PC-3 (cell line): ENCODE results near the gene EXOC4. TPM values are rescaled to one million over a fixed set of nuclear protein-coding genes. Genes with fewer than 3 reads are reported as not detected.

Experiments used
- ATAC-seq: fragments of 200-7000 bp; cut with Tn5 transposase; 2 replicates; pipeline ENCODE4 v1.9.1; 2020; ENCODE audit warnings: mild to moderate bottlenecking, moderate library complexity
- BruUV-seq: library from RNA; stranded (reverse); fragments of 400-500 nt; replicated peaks from 2 replicates; lab custom pipeline; 2021; lab: Mats Ljungman, UMichigan
- CTCF ChIA-PET: fragments of 300-600 bp; sonication (Branson Sonifier 250); formaldehyde crosslinking; loops from one replicate; lab custom pipeline; 2022; ENCODE audit warnings: antibody characterized with exemption; lab: Charles Lee
- POLR2A ChIA-PET: fragments of 300-600 bp; sonication (Branson Sonifier 250); formaldehyde crosslinking; loops from one replicate; lab custom pipeline; 2022; ENCODE audit warnings: antibody characterized with exemption; ENCODE audit not compliant: unreplicated experiment; lab: Charles Lee
- DNase-seq: peaks from one replicate; pipeline ENCODE4 v3.0.0-alpha.2; 2015
- H2AFZ ChIP-seq: fragments of 300-600 bp; sonication (generic); 2 replicates; pipeline ENCODE4 v1.6.0; 2016; ENCODE audit warnings: antibody characterized with exemption, low read length
- H3F3A ChIP-seq: fragments of 300-600 bp; sonication (generic); one replicate; pipeline ENCODE4 v1.6.0; 2017; ENCODE audit warnings: antibody characterized with exemption, low read length, control low read depth, mild to moderate bottlenecking; ENCODE audit not compliant: unreplicated experiment
- H3K27ac ChIP-seq: fragments of 300-600 bp; sonication (generic); 2 replicates; pipeline ENCODE4 v1.5.1; 2016; ENCODE audit warnings: mild to moderate bottlenecking, low read length
- H3K27me3 ChIP-seq: fragments of 300-600 bp; sonication (generic); 2 replicates; pipeline ENCODE4 v1.6.1; 2016; ENCODE audit warnings: low read length, mixed read lengths
- H3K36me3 ChIP-seq: fragments of 300-600 bp; sonication (generic); 2 replicates; pipeline ENCODE4 v1.6.1; 2016; ENCODE audit warnings: low read depth, mixed run types, low read length, mixed read lengths
- H3K4me1 ChIP-seq: fragments of 300-600 bp; sonication (generic); 2 replicates; pipeline ENCODE4 v1.5.1; 2016; ENCODE audit warnings: low read length; ENCODE audit not compliant: insufficient read depth
- H3K4me2 ChIP-seq: fragments of 300-600 bp; sonication (generic); 2 replicates; pipeline ENCODE4 v1.6.0; 2016; ENCODE audit warnings: low read length
- H3K4me3 ChIP-seq: fragments of 300-600 bp; sonication (generic); 2 replicates; pipeline ENCODE4 v1.5.1; 2016; ENCODE audit warnings: mild to moderate bottlenecking, low read length, mixed read lengths
- H3K79me2 ChIP-seq: fragments of 300-600 bp; sonication (generic); 2 replicates; pipeline ENCODE4 v1.6.1; 2017; ENCODE audit warnings: low read length, mixed read lengths
- H3K9ac ChIP-seq: fragments of 300-600 bp; sonication (generic); 2 replicates; pipeline ENCODE4 v1.6.0; 2016; ENCODE audit warnings: mild to moderate bottlenecking, low read length
- H3K9me2 ChIP-seq: fragments of 300-600 bp; sonication (generic); replicated peaks from 2 replicates; pipeline ENCODE4 v1.6.1; 2016; ENCODE audit warnings: mixed run types, low read length, mixed read lengths
- H3K9me3 ChIP-seq: fragments of 300-600 bp; sonication (generic); 2 replicates; pipeline ENCODE4 v1.6.1; 2016; ENCODE audit warnings: low read length, mixed read lengths
- H4K20me1 ChIP-seq: fragments of 300-600 bp; sonication (generic); 2 replicates; pipeline ENCODE4 v1.6.1; 2016; ENCODE audit warnings: low read length, mixed read lengths
- CTCF ChIP-seq: fragments of 300-600 bp; sonication (generic); conservative IDR thresholded peaks from 2 replicates; pipeline ENCODE4 v1.5.1; 2017; ENCODE audit warnings: antibody characterized with exemption, low read depth, mild to moderate bottlenecking, low read length
- EZH2 ChIP-seq: fragments of 300-600 bp; sonication (generic); IDR thresholded peaks from one replicate; pipeline ENCODE4 v1.6.1; 2017; ENCODE audit warnings: antibody characterized with exemption, mild to moderate bottlenecking, low read length; ENCODE audit not compliant: unreplicated experiment
- EZH2phosphoT487 ChIP-seq: fragments of 300-600 bp; sonication (generic); IDR thresholded peaks from 2 replicates; pipeline ENCODE4 v1.6.1; 2018; ENCODE audit warnings: mild to moderate bottlenecking, antibody characterized with exemption, low read length, borderline replicate concordance
- intact Hi-C: fragments of 100-400 bp; cut with micrococcal nuclease; formaldehyde crosslinking; loops from 2 replicates; pipeline ENCODE4 v1.9.0; 2023
- total RNA-seq: library from RNA; depleted of rRNA; stranded (reverse); fragments of >200 nt; gene quantifications from 2 replicates; pipeline ENCODE4 v1.2.3, GENCODE V29; 2014

EXOC4 gene
- total RNA-seq, 1 experiment from 2014 or later: 43.5 TPM

GRCh38 chr7:133718131-133718530 lies 465.3 kb downstream of the EXOC4 start:
- intact Hi-C loops: no loop called here
- no TSS peak for BruUV-seq
- no peak for ATAC-seq

GRCh38 chr7:133723044-133723443 lies 470.2 kb downstream of the EXOC4 start:
- POLR2A ChIA-PET: no interaction called here
- BruUV-seq: no TSS peak

More at GRCh38 chr7:133718131-133718530, 465.3 kb downstream of the EXOC4 start:
- H3K4me3 ChIP-seq: no peak overlapping the region
- POLR2A ChIA-PET: no interaction called here
- H3K9ac ChIP-seq: no peak overlapping the region
- H3K36me3 ChIP-seq: no peaks in the 10 kb centered on the region
- no peak for DNase-seq
- H3K27ac ChIP-seq: no peak overlapping the region
- no peak overlapping the region for H3K4me2 ChIP-seq
- H3K9me2 ChIP-seq: no peaks in the 10 kb centered on the region
- H3F3A ChIP-seq: no peaks in the 10 kb centered on the region
- CTCF ChIA-PET: no interaction called here
- H3K27me3 ChIP-seq: no peaks in the 10 kb centered on the region
- H3K79me2 ChIP-seq: no peaks in the 10 kb centered on the region
- no peaks in the 10 kb centered on the region for H3K9me3 ChIP-seq
- TF ChIP-seq CTCF (no peak), EZH2phosphoT487 (no peak), EZH2 (no peak)
- H2AFZ ChIP-seq: no peak overlapping the region
- no peaks in the 10 kb centered on the region for H4K20me1 ChIP-seq
- no peaks in the 10 kb centered on the region for H3K4me1 ChIP-seq

More at GRCh38 chr7:133723044-133723443, 470.2 kb downstream of the EXOC4 start:
- no peak for DNase-seq
- intact Hi-C loops: no loop called here
- H3K79me2 ChIP-seq: no peaks in the 10 kb centered on the region
- no peaks in the 10 kb centered on the region for H3K4me1 ChIP-seq
- H3F3A ChIP-seq: no peaks in the 10 kb centered on the region
- H3K36me3 ChIP-seq: no peaks in the 10 kb centered on the region
- H3K9me2 ChIP-seq: no peaks in the 10 kb centered on the region
- H2AFZ ChIP-seq: no peak overlapping the region
- peak; percentile 20; the same call in 1 of the 2 replicates for ATAC-seq
- no peaks in the 10 kb centered on the region for H3K27me3 ChIP-seq
- no peak for TF ChIP-seq EZH2
- TF ChIP-seq CTCF: no peak
- TF ChIP-seq EZH2phosphoT487: no peak
- no peak overlapping the region for H3K27ac ChIP-seq
- no peaks in the 10 kb centered on the region for H4K20me1 ChIP-seq
- no peak overlapping the region for H3K4me2 ChIP-seq
- H3K9me3 ChIP-seq: no peaks in the 10 kb centered on the region
- CTCF ChIA-PET: no interaction called here
- H3K4me3 ChIP-seq: no peak overlapping the region
- H3K9ac ChIP-seq: no peak overlapping the region
